GM18511 (cell line): ENCODE data around the gene SPRR2G.
"Not testable (repeated sequence)": the region's sequence is repeated elsewhere in the genome, so short reads cannot be mapped to it uniquely, and the experiment has no call there.

ENCODE experiments used
- ATAC-seq: cut with Tn5 transposase; IDR thresholded peaks from one replicate; pipeline ENCODE4 v1.9.1; 2021; ENCODE audit warnings: mild to moderate bottlenecking, moderate library complexity; ENCODE audit not compliant: unreplicated experiment

The SPRR2G gene

GRCh38 chr1:153119491-153119971 lies 31.2 kb downstream of the SPRR2G start:
- ATAC-seq: no peak

GRCh38 chr1:153115264-153115663 lies 35.4 kb downstream of the SPRR2G start:
- not testable (repeated sequence) for ATAC-seq

- no peak for ATAC-seq
Measured at GRCh38 chr1:153113416-153113815, 37.3 kb downstream of the SPRR2G start, which contains the start of gene SPRR2F. Gene SPRR2F, minus strand, starts transcription at chr1:153113516. Its CDS starts 783 bp downstream, at chr1:153112733.

- ATAC-seq: not testable (repeated sequence)
Measured at GRCh38 chr1:153112454-153112853, 38.2 kb downstream of the SPRR2G start.

- no peak for ATAC-seq
Measured at GRCh38 chr1:153100245-153100644, 50.4 kb downstream of the SPRR2G start.
